Measurements from ENCODE around the gene SYNE2. TPM values are rescaled to one million over a fixed set of nuclear protein-coding genes. Genes with fewer than 3 reads are reported as not detected.
A peak's percentile ranks its signal among the peaks of the same experiment; 100 is the strongest.

SYNE2 gene
- total RNA-seq, 4 donors from 2014 or later, result 65.8 to 174 (median 126) TPM

GRCh38 chr14:63986789-63987533, 134.2 kb downstream of the SYNE2 start:
- Histone ChIP-seq H3K9me3 (no peaks in the 10 kb centered on the region), H3K27me3 (no peaks in the 10 kb centered on the region), H3K4me3 (no peak overlapping the region), H3K36me3 (peaks cover 0 to 54% of the 10 kb centered on the region in 2 donors), H3K27ac (no peak overlapping the region), H3K4me1 (no peaks in the 10 kb centered on the region)
- peak; percentile 51 for ATAC-seq
- TF ChIP-seq EP300 (IDR thresholded peaks at IDR 0.05) (no peak), POLR2A (IDR thresholded peaks at IDR 0.05) (no peak), POLR2AphosphoS5 (IDR thresholded peaks at IDR 0.05) (no peak), CTCF (IDR thresholded peaks at IDR 0.05) (no peak)
- 94 to 95% methylated on average over 4 to 7 of the region's 15 CpGs for WGBS, 2 donors (ENCODE audit: low coverage in 1 of 2)

- no peaks in the 10 kb centered on the region for H3K27me3 ChIP-seq
- H3K36me3 ChIP-seq, result peaks cover 0 to 61% of the 10 kb centered on the region in 2 donors
These were observed 135.8 kb downstream of the SYNE2 start for GRCh38 chr14:63988579-63988978.

GRCh38 chr14:63991833-63992232, 139.0 kb downstream of the SYNE2 start:
- WGBS, 2 donors (ENCODE audit: low coverage in 1 of 2), result 85 to 89% methylated on average over 7 of the region's 7 CpGs
- TF ChIP-seq CTCF (IDR thresholded peaks at IDR 0.05), result no peak
- TF ChIP-seq EP300 (IDR thresholded peaks at IDR 0.05), result no peak
- no peak for TF ChIP-seq POLR2A (IDR thresholded peaks at IDR 0.05)
- TF ChIP-seq POLR2AphosphoS5 (IDR thresholded peaks at IDR 0.05), result no peak
- Histone ChIP-seq H3K27ac (no peak overlapping the region), H3K4me3 (no peak overlapping the region), H3K36me3 (peaks cover 0 to 49% of the 10 kb centered on the region in 2 donors), H3K4me1 (no peaks in the 10 kb centered on the region), H3K9me3 (no peaks in the 10 kb centered on the region), H3K27me3 (no peaks in the 10 kb centered on the region)
- ATAC-seq, result no peak

More at GRCh38 chr14:63988579-63988978, 135.8 kb downstream of the SYNE2 start:
- 81 to 83% methylated on average over 4 of the region's 4 CpGs for WGBS, 2 donors (ENCODE audit: low coverage in 1 of 2)
- no peak overlapping the region for H3K4me3 ChIP-seq
- H3K27ac ChIP-seq, result no peak overlapping the region
- H3K4me1 ChIP-seq, result no peaks in the 10 kb centered on the region
- TF ChIP-seq CTCF (IDR thresholded peaks at IDR 0.05) (no peak), POLR2A (IDR thresholded peaks at IDR 0.05) (no peak), EP300 (IDR thresholded peaks at IDR 0.05) (no peak), POLR2AphosphoS5 (IDR thresholded peaks at IDR 0.05) (no peak)
- ATAC-seq, result no peak
- H3K9me3 ChIP-seq, result no peaks in the 10 kb centered on the region

GRCh38 chr14:63992858-63993257, 140.1 kb downstream of the SYNE2 start:
- no peak for TF ChIP-seq POLR2AphosphoS5 (IDR thresholded peaks at IDR 0.05)
- Histone ChIP-seq H3K4me3 (no peak overlapping the region), H3K9me3 (no peaks in the 10 kb centered on the region), H3K27ac (no peak overlapping the region), H3K36me3 (peaks cover 0 to 56% of the 10 kb centered on the region in 2 donors), H3K27me3 (no peaks in the 10 kb centered on the region), H3K4me1 (no peaks in the 10 kb centered on the region)
- 67 to 90% methylated on average over 1 to 3 of the region's 6 CpGs for WGBS, 2 donors (ENCODE audit: low coverage in 1 of 2)
- ATAC-seq, result no peak

- Histone ChIP-seq H3K9me3 (no peaks in the 10 kb centered on the region), H3K4me1 (no peaks in the 10 kb centered on the region), H3K36me3 (peaks cover 0 to 66% of the 10 kb centered on the region in 2 donors), H3K27me3 (no peaks in the 10 kb centered on the region), H3K4me3 (no peak overlapping the region), H3K27ac (no peak overlapping the region)
- 56 to 75% methylated on average over 1 to 3 of the region's 3 CpGs for WGBS, 2 donors (ENCODE audit: low coverage in 1 of 2)
- TF ChIP-seq POLR2A (IDR thresholded peaks at IDR 0.05) (no peak), CTCF (IDR thresholded peaks at IDR 0.05) (peak in 3 of 4 experiments; percentile 17 to 44 (median 23)), POLR2AphosphoS5 (IDR thresholded peaks at IDR 0.05) (no peak), EP300 (IDR thresholded peaks at IDR 0.05) (no peak)
- no peak for ATAC-seq
These were observed 141.2 kb downstream of the SYNE2 start for GRCh38 chr14:63993992-63994391.

All from gastroesophageal sphincter (tissue), 4 donors.